Stimulated activated CD4-positive, alpha-beta T cell treated with anti-CD3 and anti-CD28 coated beads, Interleukin-4, amount 100 ng/mL, for 1 hour (primary cell): Measurements from ENCODE around the gene EIF4E2.

Experiments used
- DNase-seq: peaks from one replicate; pipeline ENCODE4 v3.0.0-alpha.2; 2020

Gene EIF4E2

DNA sequence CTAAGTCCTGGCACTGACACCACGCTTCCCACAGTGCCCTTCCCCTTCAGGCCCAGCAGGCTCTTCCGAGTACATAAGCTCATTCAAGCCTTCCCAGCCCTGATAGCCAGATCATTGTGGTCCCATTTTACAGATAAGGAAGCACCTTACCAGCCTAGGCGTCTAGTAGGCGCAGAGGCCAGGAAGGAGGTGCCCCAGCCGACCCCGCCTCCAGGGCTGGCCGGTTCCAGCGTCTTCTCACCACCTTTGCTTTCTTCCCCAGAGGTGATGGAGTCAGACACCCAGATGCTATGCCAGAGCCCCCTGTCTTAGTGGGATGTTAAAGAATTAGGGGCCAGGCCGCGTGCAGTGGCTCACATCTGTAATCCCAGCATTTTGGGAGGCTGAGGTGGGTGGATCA is 54.0 kb downstream of the EIF4E2 start:
- DNase-seq: no peak

DNA sequence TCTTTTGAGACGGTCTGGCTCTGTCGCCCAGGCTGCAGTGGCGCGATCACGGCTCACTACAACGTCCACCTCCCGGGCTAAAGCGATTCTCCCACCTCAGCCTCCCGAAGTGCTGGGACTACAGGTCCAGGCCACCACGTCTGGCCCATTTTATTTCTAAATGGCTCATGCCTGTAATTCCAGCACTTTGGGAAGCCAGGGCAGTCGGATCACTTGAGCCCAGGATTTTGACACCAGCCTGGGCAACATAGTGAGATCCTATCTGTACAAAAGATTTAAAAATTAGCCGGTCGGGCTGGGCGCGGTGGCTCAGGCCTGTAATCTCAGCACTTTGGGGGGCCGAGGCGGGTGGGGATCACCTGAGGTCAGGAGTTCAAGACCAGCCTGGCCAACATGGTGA is 56.5 kb downstream of the EIF4E2 start:
- no peak for DNase-seq

DNA sequence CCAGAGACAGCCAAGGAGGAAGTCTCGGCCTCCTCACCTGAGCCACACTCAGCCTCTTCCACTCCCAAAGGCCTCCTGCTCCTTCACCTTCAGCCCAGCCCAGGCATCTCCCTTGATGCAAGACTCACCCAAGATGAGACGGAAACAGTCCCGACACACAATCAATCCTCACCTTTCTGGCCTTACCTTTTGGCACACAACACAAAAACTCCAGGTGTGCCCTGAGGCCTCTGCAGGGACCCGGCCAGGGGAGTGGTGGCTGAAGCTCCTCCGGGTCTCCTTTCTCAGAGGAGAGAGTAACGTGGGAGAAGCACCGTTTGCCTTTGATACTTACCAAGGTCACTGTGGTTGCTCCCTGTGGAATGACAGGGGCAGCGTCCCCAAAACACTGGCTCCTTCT is 59.1 kb downstream of the EIF4E2 start:
- no peak for DNase-seq

DNA sequence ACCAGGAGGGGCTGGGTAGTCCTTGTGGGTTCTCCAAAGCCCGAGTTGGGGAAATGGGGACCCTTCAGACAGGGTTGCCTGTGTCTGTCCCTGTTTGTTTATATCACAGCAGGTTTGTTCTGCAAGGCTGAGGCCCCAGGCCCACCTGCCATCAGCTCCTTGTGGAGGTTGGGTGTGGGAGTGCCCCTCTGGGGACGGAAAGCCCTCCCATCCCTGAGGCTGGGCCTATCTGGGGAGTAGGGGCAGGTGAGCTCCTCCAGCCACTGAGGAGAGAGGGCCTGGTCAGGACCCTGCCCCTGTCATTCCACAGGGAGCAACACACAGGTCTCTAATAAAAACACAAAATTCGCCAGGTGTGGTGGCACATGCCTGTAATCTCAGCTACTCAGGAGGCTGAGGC is 59.6 kb downstream of the EIF4E2 start:
- DNase-seq: no peak

DNA sequence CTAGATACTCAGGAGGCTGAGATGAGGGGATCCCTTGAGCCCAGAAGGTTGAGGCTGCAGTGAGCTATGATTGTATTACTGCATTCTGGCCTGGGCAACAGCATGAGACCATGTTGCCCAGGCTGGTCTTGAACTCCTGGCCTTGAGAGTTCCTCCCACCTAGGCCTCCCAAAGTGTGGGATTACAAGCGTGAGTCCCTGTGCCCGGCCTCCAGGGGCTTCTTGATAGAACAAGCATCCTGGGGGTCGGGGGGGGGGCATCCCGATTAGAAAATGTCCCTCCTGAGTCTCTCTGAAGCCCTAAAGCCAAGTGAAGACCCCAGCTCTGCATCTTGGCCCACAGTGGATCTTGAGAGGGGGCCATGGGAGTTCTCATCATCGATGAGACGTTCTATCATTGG is 60.6 kb downstream of the EIF4E2 start:
- DNase-seq: no peak

DNA sequence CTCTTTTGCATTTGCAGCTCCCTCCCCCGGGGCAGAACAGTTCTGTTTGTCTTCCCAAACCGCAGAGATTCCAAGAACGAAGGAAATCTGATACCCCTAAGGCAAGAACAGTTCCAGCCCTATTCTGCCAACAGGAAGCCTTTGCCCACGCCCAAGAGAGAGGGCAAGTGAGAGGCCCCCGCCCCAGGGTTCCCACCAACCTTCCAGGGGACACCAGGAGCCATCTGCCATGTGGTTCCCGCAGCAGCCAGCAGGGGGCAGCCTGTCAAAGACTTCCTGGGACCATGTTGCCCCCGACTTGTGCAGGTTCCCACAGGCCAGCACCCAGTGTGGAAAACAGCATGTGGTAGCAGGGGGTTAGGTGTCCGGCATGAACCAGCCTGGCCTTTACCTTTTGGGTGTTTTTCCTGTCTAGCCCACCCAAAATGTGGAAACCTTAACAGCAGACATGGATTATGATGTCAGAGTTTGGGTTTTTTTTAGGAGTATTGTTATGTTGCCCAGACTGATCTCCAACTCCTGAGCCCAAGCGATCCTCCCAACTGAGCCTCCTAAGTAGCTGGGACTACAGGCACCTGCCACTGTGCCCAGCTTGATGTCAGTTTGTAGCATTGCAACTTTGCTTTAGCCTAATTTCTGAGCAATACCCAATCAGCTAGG is 61.2 kb downstream of the EIF4E2 start:
- peak; percentile 72 for DNase-seq

DNA sequence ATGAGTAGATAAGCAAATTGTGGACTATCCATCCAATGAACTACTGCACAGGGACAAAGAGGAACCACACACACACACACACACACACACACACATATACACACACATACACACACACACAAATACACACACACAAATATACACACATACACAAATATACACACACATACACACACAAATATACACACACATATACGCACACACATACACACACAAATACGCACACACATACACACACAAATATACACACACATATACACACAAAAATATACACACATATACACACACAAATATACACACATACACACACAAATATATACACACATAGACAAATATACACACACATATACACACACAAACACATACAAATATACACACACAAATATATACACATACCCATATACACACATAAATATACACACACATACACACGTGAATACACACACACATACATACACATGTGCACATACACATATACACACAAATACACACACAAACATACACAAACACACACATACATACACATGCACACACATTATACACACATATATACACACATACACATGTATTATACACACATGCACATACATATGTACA is 63.1 kb downstream of the EIF4E2 start:
- DNase-seq: no peak

DNA sequence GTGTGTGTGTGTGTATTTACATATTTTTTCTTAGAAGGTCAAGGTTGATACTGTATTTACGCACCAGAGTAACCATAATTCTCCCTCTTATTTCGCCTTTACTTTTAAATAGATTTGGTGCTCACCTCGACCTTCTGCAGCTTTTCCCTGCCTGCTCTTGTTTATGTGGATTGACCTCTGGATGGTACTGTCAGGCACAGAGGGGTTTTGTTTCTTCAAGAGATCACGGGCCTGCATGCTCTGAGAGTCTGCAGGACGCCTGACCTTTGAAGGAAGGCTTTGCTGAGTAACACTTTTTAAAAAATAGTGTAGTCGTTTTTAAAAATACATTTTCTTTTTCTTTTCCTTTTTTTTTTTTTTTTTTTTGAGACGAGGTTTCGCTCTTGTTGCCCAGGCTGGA is 64.8 kb downstream of the EIF4E2 start:
- DNase-seq: no peak
